ENCODE measurements around the gene CABLES2.

CABLES2 gene

DNA sequence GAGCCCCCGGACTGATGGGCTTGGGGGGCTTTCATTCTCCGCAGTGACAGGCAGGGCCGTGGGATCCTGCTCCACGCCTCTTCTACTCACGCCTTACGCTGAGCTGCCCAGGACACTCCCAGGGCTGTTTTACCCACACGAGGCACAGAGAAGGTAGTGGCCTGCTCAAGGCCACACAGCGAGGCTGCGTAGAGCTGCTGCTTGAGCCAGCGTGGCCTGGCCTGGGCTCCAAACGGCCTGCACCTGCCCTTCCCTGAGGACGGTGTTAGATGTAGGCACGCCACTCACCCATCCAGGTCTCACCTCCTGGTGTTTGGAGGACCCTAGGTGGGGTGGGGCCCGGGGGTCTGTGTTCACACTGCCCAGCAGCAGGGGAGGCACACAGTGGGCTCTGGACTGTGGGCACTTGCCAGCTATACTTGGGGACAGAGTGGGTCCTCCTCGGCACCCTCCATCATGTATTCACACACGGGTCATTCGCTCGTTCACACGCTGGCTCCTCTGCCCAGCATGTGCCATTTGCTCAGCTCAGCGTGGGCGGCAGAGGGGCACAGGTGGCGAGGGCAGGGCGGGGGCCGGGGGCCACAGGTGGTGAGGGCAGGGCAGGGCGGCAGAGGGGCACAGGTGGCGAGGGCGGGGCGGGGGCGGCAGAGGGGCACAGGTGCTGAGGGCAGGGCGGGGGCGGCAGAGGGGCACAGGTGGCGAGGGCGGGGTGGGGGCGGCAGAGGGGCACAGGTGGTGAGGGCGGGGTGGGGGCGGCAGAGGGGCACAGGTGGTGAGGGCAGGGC is 38.7 kb upstream of the CABLES2 start:
- Histone ChIP-seq H3K36me3 (ENCODE audit: insufficient read depth, low read length) (no peaks in the 10 kb centered on the region), H3K27me3 (ENCODE audit: insufficient read depth, low read length, poor library complexity, severe bottlenecking) (no peaks in the 10 kb centered on the region), H3K9me3 (ENCODE audit: insufficient read depth, low read depth, low read length) (no peaks in the 10 kb centered on the region), H3K9ac (ENCODE audit: low read depth, low read length, poor library complexity, severe bottlenecking) (no peak overlapping the region), H3F3A (ENCODE audit: low read depth) (no peaks in the 10 kb centered on the region), H3K4me1 (ENCODE audit: insufficient read depth, low read length, poor library complexity, severe bottlenecking) (no peaks in the 10 kb centered on the region), H2AFZ (ENCODE audit: low read length) (no peak overlapping the region), H3K4me3 (ENCODE audit: low read length, poor library complexity, severe bottlenecking) (no peak overlapping the region), H4K20me1 (ENCODE audit: insufficient read depth, low read length, poor library complexity, severe bottlenecking) (no peaks in the 10 kb centered on the region), H3K4me2 (ENCODE audit: low read depth, low read length, poor library complexity, severe bottlenecking) (no peak overlapping the region), H3K9me2 (replicated peaks; ENCODE audit: low read depth, low read length) (no peaks in the 10 kb centered on the region), H3K79me2 (ENCODE audit: insufficient read depth, low read length) (no peaks in the 10 kb centered on the region)
- TF ChIP-seq EZH2phosphoT487 (IDR thresholded peaks at IDR 0.05; ENCODE audit: borderline replicate concordance): no peak
- TF ChIP-seq, protein P1, sequence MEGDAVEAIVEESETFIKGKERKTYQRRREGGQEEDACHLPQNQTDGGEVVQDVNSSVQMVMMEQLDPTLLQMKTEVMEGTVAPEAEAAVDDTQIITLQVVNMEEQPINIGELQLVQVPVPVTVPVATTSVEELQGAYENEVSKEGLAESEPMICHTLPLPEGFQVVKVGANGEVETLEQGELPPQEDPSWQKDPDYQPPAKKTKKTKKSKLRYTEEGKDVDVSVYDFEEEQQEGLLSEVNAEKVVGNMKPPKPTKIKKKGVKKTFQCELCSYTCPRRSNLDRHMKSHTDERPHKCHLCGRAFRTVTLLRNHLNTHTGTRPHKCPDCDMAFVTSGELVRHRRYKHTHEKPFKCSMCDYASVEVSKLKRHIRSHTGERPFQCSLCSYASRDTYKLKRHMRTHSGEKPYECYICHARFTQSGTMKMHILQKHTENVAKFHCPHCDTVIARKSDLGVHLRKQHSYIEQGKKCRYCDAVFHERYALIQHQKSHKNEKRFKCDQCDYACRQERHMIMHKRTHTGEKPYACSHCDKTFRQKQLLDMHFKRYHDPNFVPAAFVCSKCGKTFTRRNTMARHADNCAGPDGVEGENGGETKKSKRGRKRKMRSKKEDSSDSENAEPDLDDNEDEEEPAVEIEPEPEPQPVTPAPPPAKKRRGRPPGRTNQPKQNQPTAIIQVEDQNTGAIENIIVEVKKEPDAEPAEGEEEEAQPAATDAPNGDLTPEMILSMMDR (conservative IDR thresholded peaks at IDR 0.05; ENCODE audit: low read length): no peak

DNA sequence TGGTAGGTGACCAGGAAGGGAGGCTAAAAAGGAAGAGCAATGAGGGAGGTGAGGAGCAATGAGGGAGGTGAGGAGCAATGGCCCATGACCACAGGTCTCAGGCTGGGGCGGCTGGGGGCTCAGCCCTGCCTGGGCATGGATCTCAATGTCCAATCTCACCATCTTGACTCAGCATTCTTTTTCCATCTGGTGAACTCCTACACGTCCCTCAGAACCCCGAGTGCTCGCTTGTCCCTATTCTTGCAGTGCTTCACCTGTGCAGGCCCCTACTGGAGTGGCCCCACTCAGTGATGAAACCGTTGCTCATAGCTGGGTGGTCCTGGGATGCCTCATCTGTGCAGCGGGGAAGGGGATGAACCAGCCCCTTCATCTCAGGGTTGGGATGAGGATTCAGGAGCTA is 37.2 kb upstream of the CABLES2 start:
- TF ChIP-seq EZH2phosphoT487 (IDR thresholded peaks at IDR 0.05; ENCODE audit: borderline replicate concordance): no peak
- TF ChIP-seq, protein P1 (conservative IDR thresholded peaks at IDR 0.05; ENCODE audit: low read length): no peak
- H3K9ac ChIP-seq (ENCODE audit: low read depth, low read length, poor library complexity, severe bottlenecking): no peak overlapping the region
- H3K9me3 ChIP-seq (ENCODE audit: insufficient read depth, low read depth, low read length): no peaks in the 10 kb centered on the region
- H3K4me3 ChIP-seq (ENCODE audit: low read length, poor library complexity, severe bottlenecking): no peak overlapping the region
- H3K4me1 ChIP-seq (ENCODE audit: insufficient read depth, low read length, poor library complexity, severe bottlenecking): no peaks in the 10 kb centered on the region
- H3K36me3 ChIP-seq (ENCODE audit: insufficient read depth, low read length): no peaks in the 10 kb centered on the region
- no peaks in the 10 kb centered on the region for H3K27me3 ChIP-seq (ENCODE audit: insufficient read depth, low read length, poor library complexity, severe bottlenecking)
- no peaks in the 10 kb centered on the region for H4K20me1 ChIP-seq (ENCODE audit: insufficient read depth, low read length, poor library complexity, severe bottlenecking)
- H3K4me2 ChIP-seq (ENCODE audit: low read depth, low read length, poor library complexity, severe bottlenecking): no peak overlapping the region
- no peaks in the 10 kb centered on the region for H3K79me2 ChIP-seq (ENCODE audit: insufficient read depth, low read length)
- no peak overlapping the region for H2AFZ ChIP-seq (ENCODE audit: low read length)
- no peaks in the 10 kb centered on the region for H3K9me2 ChIP-seq (replicated peaks; ENCODE audit: low read depth, low read length)
- no peaks in the 10 kb centered on the region for H3F3A ChIP-seq (ENCODE audit: low read depth)

DNA sequence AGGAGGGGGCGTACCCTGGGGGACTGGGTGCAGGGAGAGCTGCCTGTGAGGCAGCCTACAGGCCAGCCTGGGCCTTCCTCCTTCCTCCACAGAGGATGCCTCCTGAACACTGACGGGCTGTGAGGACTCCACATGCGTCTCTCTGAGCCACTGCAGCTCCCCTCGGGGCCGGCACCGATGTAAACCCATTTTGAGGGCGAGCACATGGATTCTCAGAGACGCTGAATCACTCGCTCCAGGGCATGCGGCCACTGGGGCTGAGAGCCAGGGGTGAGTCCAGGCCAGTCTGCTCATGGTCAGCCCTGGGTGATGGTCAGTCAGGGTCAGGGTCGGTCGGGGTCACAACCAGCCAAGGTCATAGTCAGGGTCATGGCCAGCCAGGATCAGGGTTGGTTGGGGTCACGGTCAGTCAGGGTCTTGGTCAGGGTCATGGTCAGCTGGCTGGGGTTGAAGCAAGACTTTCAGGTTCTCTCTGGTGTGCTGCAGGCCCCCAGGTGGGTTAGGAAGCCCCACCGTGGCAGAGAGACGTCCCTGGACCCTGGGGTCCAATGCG is 35.0 kb upstream of the CABLES2 start:
- no peaks in the 10 kb centered on the region for H3K79me2 ChIP-seq (ENCODE audit: insufficient read depth, low read length)

More for the DNA sequence above, 35.0 kb upstream of the CABLES2 start:
- Histone ChIP-seq H3K9ac (ENCODE audit: low read depth, low read length, poor library complexity, severe bottlenecking) (no peak overlapping the region), H2AFZ (ENCODE audit: low read length) (no peak overlapping the region), H3K4me1 (ENCODE audit: insufficient read depth, low read length, poor library complexity, severe bottlenecking) (no peaks in the 10 kb centered on the region), H3K4me3 (ENCODE audit: low read length, poor library complexity, severe bottlenecking) (no peak overlapping the region), H3K9me3 (ENCODE audit: insufficient read depth, low read depth, low read length) (no peaks in the 10 kb centered on the region), H3K4me2 (ENCODE audit: low read depth, low read length, poor library complexity, severe bottlenecking) (no peak overlapping the region), H3K27me3 (ENCODE audit: insufficient read depth, low read length, poor library complexity, severe bottlenecking) (no peaks in the 10 kb centered on the region), H3F3A (ENCODE audit: low read depth) (no peaks in the 10 kb centered on the region), H3K9me2 (replicated peaks; ENCODE audit: low read depth, low read length) (no peaks in the 10 kb centered on the region), H4K20me1 (ENCODE audit: insufficient read depth, low read length, poor library complexity, severe bottlenecking) (no peaks in the 10 kb centered on the region), H3K36me3 (ENCODE audit: insufficient read depth, low read length) (no peaks in the 10 kb centered on the region)
- TF ChIP-seq, protein P1 (conservative IDR thresholded peaks at IDR 0.05; ENCODE audit: low read length): no peak
- no peak for TF ChIP-seq EZH2phosphoT487 (IDR thresholded peaks at IDR 0.05; ENCODE audit: borderline replicate concordance)
